OCI-LY1 (cell line): ENCODE measurements around the gene RGS13.

Experiments
- CTCF ChIP-seq: fragments of 200-600 bp; sonication (generic), shearing (Covaris generic); IDR thresholded peaks from 2 replicates; pipeline ENCODE4 v1.5.1; 2017; ENCODE audit warnings: mild to moderate bottlenecking, antibody characterized with exemption, low read length, moderate library complexity, mixed read lengths
- EZH2 ChIP-seq: fragments of 200-600 bp; sonication (generic), shearing (Covaris generic); IDR thresholded peaks from 2 replicates; pipeline ENCODE4 v1.8.0; 2017; ENCODE audit warnings: borderline replicate concordance, mixed run types, mild to moderate bottlenecking, antibody characterized with exemption, low read length, moderate library complexity, mixed read lengths

DNA sequence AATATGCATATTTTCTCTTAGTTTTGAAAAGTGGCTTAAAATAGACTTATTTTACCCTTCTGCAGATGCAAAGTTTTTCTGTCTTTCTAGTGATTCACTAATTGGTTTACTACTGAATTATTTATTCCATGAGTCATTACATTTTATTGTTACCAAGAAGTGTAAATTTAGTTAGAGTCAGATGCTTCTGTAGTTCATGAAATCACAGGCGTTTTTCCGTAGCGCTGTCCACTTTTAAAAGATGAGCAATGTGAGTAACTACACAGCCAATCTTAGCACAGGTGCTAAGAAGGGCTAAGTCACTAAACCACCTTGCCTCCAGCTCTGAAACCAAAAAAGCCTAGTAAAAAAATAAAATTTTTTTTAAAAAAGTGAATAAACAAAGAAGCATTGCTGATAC lies 24.7 kb downstream of the RGS13 start:
- TF ChIP-seq CTCF (no peak), EZH2 (no peak)
